MM.1S (cell line): Measurements from ENCODE around the gene CGN.
"Not testable (repeated sequence)": the region's sequence is repeated elsewhere in the genome, so short reads cannot be mapped to it uniquely, and the experiment has no call there.

Experiments used
- DNase-seq: peaks from one replicate; pipeline ENCODE4 v3.0.0-alpha.2; 2015
- H2AFZ ChIP-seq: fragments of 300-600 bp; sonication (generic); 2 replicates; pipeline ENCODE4 v1.6.0; 2016; ENCODE audit warnings: antibody characterized with exemption, low read length
- H3F3A ChIP-seq: fragments of 300-600 bp; sonication (generic); 2 replicates; pipeline ENCODE4 v1.6.1; 2016; ENCODE audit warnings: mild to moderate bottlenecking, antibody characterized with exemption, low read length, moderate library complexity, mixed read lengths; ENCODE audit not compliant: insufficient read depth
- H3K27ac ChIP-seq: fragments of 300-600 bp; sonication (generic); 2 replicates; pipeline ENCODE4 v1.5.1; 2016; ENCODE audit warnings: mild to moderate bottlenecking, low read length
- H3K27me3 ChIP-seq: fragments of 300-600 bp; sonication (generic); replicated peaks from 2 replicates; pipeline ENCODE4 v1.6.0; 2016; ENCODE audit warnings: low read length; ENCODE audit not compliant: insufficient read depth
- H3K36me3 ChIP-seq: fragments of 300-600 bp; sonication (generic); replicated peaks from 2 replicates; pipeline ENCODE4 v1.6.1; 2016; ENCODE audit warnings: mild to moderate bottlenecking, low read length, mixed read lengths; ENCODE audit not compliant: insufficient read depth
- H3K4me1 ChIP-seq: fragments of 300-600 bp; sonication (generic); 2 replicates; pipeline ENCODE4 v1.6.1; 2016; ENCODE audit warnings: low read length, mixed read lengths
- H3K4me2 ChIP-seq: fragments of 300-600 bp; sonication (generic); 2 replicates; pipeline ENCODE4 v1.6.0; 2016; ENCODE audit warnings: low read depth, low read length
- H3K4me3 ChIP-seq: fragments of 300-600 bp; sonication (generic); 2 replicates; pipeline ENCODE4 v1.5.1; 2016; ENCODE audit warnings: low read length, mixed read lengths
- H3K79me2 ChIP-seq: fragments of 300-600 bp; sonication (generic); 2 replicates; pipeline ENCODE4 v1.6.1; 2016; ENCODE audit warnings: mixed run types, low read length, mixed read lengths
- H3K9ac ChIP-seq: fragments of 300-600 bp; sonication (generic); 2 replicates; pipeline ENCODE4 v1.6.1; 2016; ENCODE audit warnings: low read length, mixed read lengths
- H3K9me2 ChIP-seq: fragments of 300-600 bp; sonication (generic); replicated peaks from 2 replicates; pipeline ENCODE4 v1.6.1; 2016; ENCODE audit warnings: mild to moderate bottlenecking, low read length, mixed read lengths; ENCODE audit not compliant: insufficient read depth
- H3K9me3 ChIP-seq: fragments of 300-600 bp; sonication (generic); replicated peaks from 2 replicates; pipeline ENCODE4 v1.6.1; 2016; ENCODE audit warnings: mild to moderate bottlenecking, low read length, mixed read lengths; ENCODE audit not compliant: insufficient read depth
- H4K20me1 ChIP-seq: fragments of 300-600 bp; sonication (generic); 2 replicates; pipeline ENCODE4 v1.6.1; 2016; ENCODE audit warnings: mild to moderate bottlenecking, low read length, moderate library complexity, mixed read lengths; ENCODE audit not compliant: insufficient read depth
- CTCF ChIP-seq: fragments of 300-600 bp; sonication (generic); IDR thresholded peaks from 2 replicates; pipeline ENCODE4 v1.5.1; 2016; ENCODE audit warnings: antibody characterized with exemption, low read length, mixed read lengths
- EZH2 ChIP-seq: fragments of 300-600 bp; sonication (generic); optimal IDR thresholded peaks from 2 replicates; pipeline ENCODE3; 2017; ENCODE audit warnings: low read depth, mild to moderate bottlenecking, antibody characterized with exemption, low read length, mixed read lengths
- EZH2phosphoT487 ChIP-seq: fragments of 300-600 bp; sonication (generic); IDR thresholded peaks from 2 replicates; pipeline ENCODE4 v1.6.1; 2018; ENCODE audit warnings: antibody characterized with exemption, low read length

The CGN gene

GRCh38 chr1:151518936-151519335 is 7.7 kb downstream of the CGN start:
- Histone ChIP-seq H3F3A (peaks cover 6% of the 10 kb centered on the region; the same call in 1 of the 2 replicates), H3K4me2 (no peak overlapping the region), H3K36me3 (no peaks in the 10 kb centered on the region), H4K20me1 (no peaks in the 10 kb centered on the region), H3K27ac (no peak overlapping the region), H3K9me2 (no peaks in the 10 kb centered on the region), H3K9ac (no peak overlapping the region), H3K4me1 (peaks cover 13% of the 10 kb centered on the region), H3K79me2 (no peaks in the 10 kb centered on the region), H2AFZ (no peak overlapping the region), H3K27me3 (no peaks in the 10 kb centered on the region), H3K9me3 (no peaks in the 10 kb centered on the region), H3K4me3 (no peak overlapping the region)
- no peak for TF ChIP-seq EZH2phosphoT487
- no peak for TF ChIP-seq CTCF
- no peak for TF ChIP-seq EZH2
- DNase-seq, result no peak

DNA sequence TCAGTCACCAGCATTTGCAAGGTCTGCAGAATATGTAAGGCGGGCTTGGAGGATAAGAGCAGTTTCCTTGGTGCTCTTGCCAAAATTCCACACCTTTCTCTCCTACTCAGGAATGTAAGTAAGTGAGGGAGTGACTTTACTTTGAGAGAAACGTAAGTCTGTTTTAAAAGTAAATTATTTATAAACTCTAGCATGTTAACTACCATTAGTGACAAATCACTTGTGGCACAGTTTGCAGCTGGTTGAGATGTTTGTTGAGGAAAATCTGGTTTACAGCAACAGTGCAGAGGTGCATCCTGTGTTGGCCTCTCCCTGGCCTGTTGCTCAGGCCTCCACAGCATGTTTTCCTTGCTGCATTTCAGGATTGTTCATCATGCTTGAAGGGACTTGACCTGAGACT is 8.5 kb downstream of the CGN start:
- Histone ChIP-seq H4K20me1 (no peaks in the 10 kb centered on the region), H3K9ac (no peak overlapping the region), H3K4me1 (peaks cover 8% of the 10 kb centered on the region; the same call in 1 of the 2 replicates), H3K27ac (no peak overlapping the region), H3K79me2 (no peaks in the 10 kb centered on the region), H2AFZ (no peak overlapping the region; the same call in 1 of the 2 replicates), H3F3A (no peaks in the 10 kb centered on the region; the same call in 1 of the 2 replicates), H3K27me3 (no peaks in the 10 kb centered on the region), H3K36me3 (no peaks in the 10 kb centered on the region), H3K4me3 (no peak overlapping the region), H3K9me3 (no peaks in the 10 kb centered on the region), H3K4me2 (no peak overlapping the region), H3K9me2 (no peaks in the 10 kb centered on the region)
- no peak for DNase-seq
- no peak for TF ChIP-seq EZH2phosphoT487
- TF ChIP-seq CTCF, result no peak
- TF ChIP-seq EZH2, result no peak

DNA sequence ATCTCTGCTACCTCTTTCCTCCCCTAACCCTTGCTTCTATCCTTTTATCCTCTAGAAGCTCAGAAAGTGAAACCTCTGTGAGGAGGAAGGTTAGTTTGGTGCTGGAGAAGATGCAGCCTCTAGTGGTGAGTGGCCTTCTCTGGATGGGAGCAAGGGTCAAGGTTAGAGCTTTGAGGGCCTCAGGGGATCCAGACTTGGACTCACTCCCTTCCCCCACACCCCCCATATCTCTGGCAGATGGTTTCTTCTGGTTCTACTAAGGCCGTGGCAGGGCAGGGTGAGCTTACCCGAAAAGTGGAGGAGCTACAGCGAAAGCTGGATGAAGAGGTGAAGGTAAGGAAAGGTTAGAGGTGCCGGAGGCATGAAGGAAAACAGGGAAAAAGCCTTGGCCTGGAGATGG is 9.2 kb downstream of the CGN start:
- H3F3A ChIP-seq, result no peaks in the 10 kb centered on the region; the same call in 1 of the 2 replicates
- no peak overlapping the region for H3K4me3 ChIP-seq
- no peaks in the 10 kb centered on the region for H3K9me3 ChIP-seq
- H3K79me2 ChIP-seq, result no peaks in the 10 kb centered on the region
- H4K20me1 ChIP-seq, result no peaks in the 10 kb centered on the region
- H2AFZ ChIP-seq, result peak overlapping the region; percentile 35
- H3K9ac ChIP-seq, result no peak overlapping the region
- H3K36me3 ChIP-seq, result no peaks in the 10 kb centered on the region
- TF ChIP-seq EZH2, result no peak
- peak; percentile 66 for TF ChIP-seq CTCF
- no peak overlapping the region for H3K4me2 ChIP-seq
- no peaks in the 10 kb centered on the region for H3K9me2 ChIP-seq
- peaks cover 8% of the 10 kb centered on the region; the same call in 1 of the 2 replicates for H3K4me1 ChIP-seq
- H3K27ac ChIP-seq, result no peak overlapping the region
- H3K27me3 ChIP-seq, result no peaks in the 10 kb centered on the region
- DNase-seq, result peak; percentile 49

- H3K9me2 ChIP-seq, H3K27me3 ChIP-seq, DNase-seq, H3K9me3 ChIP-seq, H3K4me1 ChIP-seq, H3K27ac ChIP-seq, H3K36me3 ChIP-seq, H3K4me2 ChIP-seq, H3K9ac ChIP-seq, H4K20me1 ChIP-seq, H3K79me2 ChIP-seq, H3K4me3 ChIP-seq, H3F3A ChIP-seq, H2AFZ ChIP-seq: not testable (repeated sequence)
These were observed 11.2 kb downstream of the CGN start for GRCh38 chr1:151522427-151522826.
